Spinal cord (tissue), 10 donors: ENCODE results near the gene SLC30A4. TPM values are rescaled to one million over a fixed set of nuclear protein-coding genes. Genes with fewer than 3 reads are reported as not detected.

Experiments
- DNase-seq, 6 donors: peaks; one replicate each; pipeline versions ENCODE4 v3.0.0 to v3.0.0-alpha.2; 2013 to 2015; ENCODE audit warnings: low spot score in 6 of 6, low read depth in 4 of 6
- H3K27ac ChIP-seq: one replicate; pipeline ENCODE4 v1.5.1; 2013; ENCODE audit warnings: low read depth, low read length, control low read depth
- H3K27me3 ChIP-seq: one replicate; pipeline ENCODE4 v1.6.1; 2013; ENCODE audit warnings: low read length; ENCODE audit not compliant: control insufficient read depth, insufficient read depth
- H3K36me3 ChIP-seq: one replicate; pipeline ENCODE4 v1.6.1; 2013; ENCODE audit warnings: low read length; ENCODE audit not compliant: control insufficient read depth, insufficient read depth
- H3K4me1 ChIP-seq: one replicate; pipeline ENCODE4 v1.6.1; 2013; ENCODE audit warnings: low read length; ENCODE audit not compliant: control insufficient read depth, insufficient read depth
- H3K4me3 ChIP-seq: one replicate; pipeline ENCODE4 v1.5.1; 2013; ENCODE audit warnings: low read depth, low read length, control low read depth
- H3K9me3 ChIP-seq: one replicate; pipeline ENCODE4 v1.6.1; 2013; ENCODE audit warnings: low read length; ENCODE audit not compliant: control insufficient read depth, insufficient read depth
- WGBS: methylation state at CpG from one replicate; pipeline ENCODE4 v1.1.5; 2013; ENCODE audit warnings: missing lambda C conversion rate; ENCODE audit not compliant: insufficient coverage; 5-methylcytosine and 5-hydroxymethylcytosine counted together
- polyA plus RNA-seq, 2 donors: library from polyadenylated mRNA; unstranded; fragments of 120-200 nt; gene quantifications; one replicate each; pipeline ENCODE4 v1.2.1, GENCODE V29; 2013; ENCODE audit not compliant: insufficient read length in 2 of 2
- total RNA-seq, 2 donors: library from RNA; depleted of rRNA in 1 of 2; stranded (reverse); fragments of 120-200 nt in 1 of 2; fragments of >200 nt in 1 of 2; gene quantifications; one replicate each; pipeline versions ENCODE4 v1.2.3 to v1.2.4, GENCODE V29; 2013 to 2014
- donor health status: healthy.

The SLC30A4 gene
- total and polyA plus RNA-seq, 4 donors = 6.4 to 20.9 (median 9.1) TPM

DNA sequence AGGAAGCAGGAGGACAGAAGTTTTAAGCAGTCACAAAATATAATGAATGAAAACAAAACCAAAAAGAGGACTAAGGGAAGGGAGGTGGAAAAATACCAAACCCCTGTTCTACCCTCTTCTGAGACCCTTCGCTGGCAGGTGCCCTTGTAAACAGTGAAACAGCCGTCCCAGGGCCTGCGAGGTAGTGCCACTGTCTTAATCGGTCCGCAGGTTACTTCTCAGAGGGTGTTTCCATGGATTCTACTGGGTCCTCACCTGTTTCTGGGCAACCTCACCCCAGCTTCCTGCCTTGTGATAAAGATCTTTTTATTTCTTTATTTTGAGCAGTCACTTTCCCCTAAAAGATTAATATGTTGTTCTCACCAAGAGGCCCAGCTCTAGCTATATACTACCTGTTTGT lies 65.3 kb downstream of the SLC30A4 start:
- 25% methylated on average over 5 of the region's 5 CpGs for WGBS
- Histone ChIP-seq H3K4me3 (peak overlapping the region; percentile 36), H3K36me3 (no peaks in the 10 kb centered on the region), H3K27me3 (no peaks in the 10 kb centered on the region), H3K27ac (no peak overlapping the region), H3K4me1 (peaks cover 3% of the 10 kb centered on the region), H3K9me3 (no peaks in the 10 kb centered on the region)
- DNase-seq = no peak

DNA sequence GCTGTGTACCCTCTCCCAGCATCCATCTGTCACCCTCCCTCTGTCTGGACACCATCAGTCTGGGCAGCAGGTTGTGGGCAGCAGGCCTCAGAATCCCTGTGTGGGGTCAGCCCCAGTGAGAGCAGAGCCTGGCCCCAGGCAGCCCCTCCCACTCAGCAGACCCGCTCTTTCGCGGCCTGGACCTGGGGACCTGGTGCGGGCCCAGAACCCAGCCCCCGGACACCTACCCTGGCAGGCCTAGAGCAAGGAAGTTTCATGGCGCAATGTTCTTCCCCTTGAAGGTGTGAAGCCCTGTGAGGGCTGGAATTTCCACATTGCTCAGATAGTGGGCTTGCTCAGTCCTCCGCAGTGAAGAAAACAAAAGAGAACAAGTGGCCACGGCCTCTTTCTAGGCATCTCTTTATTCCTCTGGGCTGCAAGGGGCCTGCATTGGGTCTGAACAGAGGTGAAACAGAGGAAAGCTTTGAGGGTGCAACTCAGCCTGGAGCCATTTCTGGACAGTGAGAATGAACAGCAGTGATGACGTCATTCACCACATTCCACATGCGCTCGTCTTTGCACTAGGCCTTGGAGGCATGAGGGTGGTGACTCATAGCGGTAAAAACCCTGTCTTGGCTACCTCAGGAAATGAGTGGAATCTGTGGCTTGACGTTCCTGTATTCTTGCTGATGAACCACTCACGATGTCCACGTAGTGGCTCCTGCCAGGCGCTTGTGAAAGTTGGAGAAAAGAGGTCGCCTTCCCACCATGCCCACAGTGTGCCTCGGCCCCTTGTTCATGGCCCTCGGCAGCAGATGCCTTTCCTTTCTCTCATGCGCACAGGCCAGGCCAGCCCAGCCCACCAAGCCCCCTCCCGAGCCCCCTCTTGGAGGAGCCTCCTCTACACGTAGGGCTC lies 66.1 kb downstream of the SLC30A4 start:
- H3K9me3 ChIP-seq = no peaks in the 10 kb centered on the region
- H3K27me3 ChIP-seq = no peaks in the 10 kb centered on the region
- 73% methylated on average over 17 of the region's 22 CpGs for WGBS
- DNase-seq = peak in 1 of 6 donors; percentile 20
- H3K27ac ChIP-seq = no peak overlapping the region
- peaks cover 3% of the 10 kb centered on the region for H3K4me1 ChIP-seq
- H3K36me3 ChIP-seq = no peaks in the 10 kb centered on the region
- H3K4me3 ChIP-seq = no peak overlapping the region

DNA sequence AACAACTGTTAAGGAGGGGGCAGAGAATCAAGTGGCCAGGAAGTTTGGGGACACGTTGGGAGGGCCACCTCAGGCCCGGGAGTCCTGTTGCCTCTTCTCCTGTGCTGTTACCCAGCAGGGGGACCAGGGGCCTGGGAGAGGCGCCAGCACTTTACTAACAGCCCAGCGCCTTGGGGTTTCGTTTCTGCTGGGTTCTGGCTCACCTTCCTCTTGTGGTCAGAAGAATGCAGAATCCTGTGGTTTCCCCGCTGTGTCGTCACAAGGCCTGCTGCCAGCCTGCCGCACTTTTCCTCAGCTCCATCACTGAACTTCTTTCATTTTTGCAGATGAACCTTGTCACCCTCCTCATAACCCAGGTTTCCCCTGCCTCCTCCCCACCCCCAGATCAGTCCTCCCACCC lies 67.7 kb downstream of the SLC30A4 start:
- no peaks in the 10 kb centered on the region for H3K27me3 ChIP-seq
- H3K4me1 ChIP-seq = peaks cover 3% of the 10 kb centered on the region
- DNase-seq = peak in 1 of 6 donors; percentile 27
- no peaks in the 10 kb centered on the region for H3K36me3 ChIP-seq
- no peaks in the 10 kb centered on the region for H3K9me3 ChIP-seq
- 55% methylated on average over 8 of the region's 8 CpGs for WGBS
- H3K27ac ChIP-seq = no peak overlapping the region
- no peak overlapping the region for H3K4me3 ChIP-seq

DNA sequence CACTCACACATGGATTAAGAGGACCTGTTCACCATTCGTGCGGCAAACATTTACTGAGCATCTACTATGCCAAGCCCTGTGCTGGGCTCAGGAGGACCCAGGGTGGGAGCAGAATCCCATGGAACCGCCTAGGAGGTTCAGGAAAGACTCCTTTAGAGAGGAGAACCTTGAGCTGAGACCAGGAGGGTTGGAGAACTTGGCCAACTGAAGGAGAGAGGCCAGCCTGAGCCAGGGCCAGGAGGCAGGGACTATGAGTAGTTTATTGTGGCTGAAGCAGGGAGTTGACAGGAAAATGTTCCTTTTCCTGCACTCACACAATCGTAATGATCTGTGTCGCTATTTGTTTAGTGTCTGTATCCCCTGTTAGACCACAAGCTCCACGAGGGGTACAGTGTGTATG lies 71.3 kb downstream of the SLC30A4 start:
- Histone ChIP-seq H3K36me3 (no peaks in the 10 kb centered on the region), H3K27me3 (no peaks in the 10 kb centered on the region), H3K9me3 (no peaks in the 10 kb centered on the region), H3K27ac (no peak overlapping the region), H3K4me3 (no peak overlapping the region), H3K4me1 (no peaks in the 10 kb centered on the region)
- DNase-seq = no peak
- WGBS = 97% methylated on average over 6 of the region's 6 CpGs

DNA sequence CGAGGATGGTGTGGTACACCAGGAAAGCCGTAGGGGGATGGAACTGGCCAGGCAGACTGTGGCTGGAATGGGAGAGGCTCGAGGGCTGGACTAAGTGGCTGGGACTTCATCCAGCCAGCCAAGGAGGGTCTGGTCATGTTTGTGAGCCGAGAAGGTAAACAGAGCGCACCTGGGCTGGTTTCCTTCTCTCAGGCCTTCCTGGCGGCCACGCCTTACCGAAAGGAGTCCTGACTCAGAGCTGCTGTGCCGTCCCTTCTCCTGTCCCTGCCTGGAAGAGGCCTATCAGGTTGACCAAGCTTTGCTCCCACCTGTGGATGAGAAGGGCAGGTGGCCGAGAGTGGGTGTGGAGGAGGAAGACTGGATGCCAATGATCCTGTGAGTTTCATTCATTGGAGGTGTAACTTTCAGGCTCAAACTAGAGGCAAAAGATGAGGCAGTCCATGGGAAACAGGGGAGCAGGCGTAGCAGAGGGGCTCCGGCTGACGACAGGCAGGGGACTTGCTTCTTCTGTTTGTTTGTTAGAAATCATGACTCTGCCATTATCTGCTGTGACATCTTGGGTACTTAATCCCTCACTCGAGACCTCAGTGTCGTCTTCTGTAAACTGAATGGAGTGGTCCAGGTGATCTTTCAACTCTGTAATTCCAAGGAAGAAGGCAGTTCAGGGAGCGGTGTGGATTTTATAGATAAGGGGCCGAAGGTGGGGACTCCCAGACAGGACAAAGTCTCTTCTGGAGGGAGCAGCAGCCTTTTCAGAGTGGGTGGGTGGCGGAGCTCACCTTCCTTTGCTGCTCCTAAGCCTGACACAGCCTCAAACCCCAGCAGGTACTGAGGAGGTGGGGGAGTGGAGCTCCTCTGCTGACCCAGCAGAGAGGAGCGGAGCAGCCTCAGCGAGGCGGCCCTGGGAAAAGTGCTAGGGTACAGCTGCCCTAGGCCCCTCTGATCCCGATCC lies 72.4 kb downstream of the SLC30A4 start:
- H3K27me3 ChIP-seq = no peaks in the 10 kb centered on the region
- 90% methylated on average over 20 of the region's 22 CpGs for WGBS
- no peaks in the 10 kb centered on the region for H3K9me3 ChIP-seq
- no peak overlapping the region for H3K27ac ChIP-seq
- H3K4me1 ChIP-seq = no peaks in the 10 kb centered on the region
- no peak overlapping the region for H3K4me3 ChIP-seq
- no peak for DNase-seq
- no peaks in the 10 kb centered on the region for H3K36me3 ChIP-seq

DNA sequence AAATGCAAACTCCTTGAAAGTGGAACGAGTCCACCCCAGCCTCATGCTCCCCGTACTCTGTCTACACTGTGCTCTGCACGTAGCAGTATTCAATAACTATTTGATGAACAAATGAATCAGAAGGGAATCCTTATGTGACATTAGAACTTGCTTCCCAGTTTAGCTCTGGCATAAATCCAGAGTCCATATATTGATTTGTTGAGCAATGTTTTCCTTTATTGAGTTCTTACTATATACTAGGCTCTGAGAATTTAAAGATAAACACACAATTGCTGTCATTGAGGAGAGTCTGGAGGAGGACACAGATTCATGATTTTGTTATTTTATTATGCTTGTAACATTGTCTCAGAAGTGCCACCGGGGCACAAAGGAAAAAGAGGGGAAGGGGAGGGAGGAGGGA lies 73.2 kb downstream of the SLC30A4 start:
- no peak overlapping the region for H3K4me3 ChIP-seq
- no peak overlapping the region for H3K27ac ChIP-seq
- H3K4me1 ChIP-seq = no peaks in the 10 kb centered on the region
- 59% methylated on average over 1 of the region's 4 CpGs for WGBS
- DNase-seq = peak in 1 of 6 donors; percentile 28
- no peaks in the 10 kb centered on the region for H3K9me3 ChIP-seq
- no peaks in the 10 kb centered on the region for H3K36me3 ChIP-seq
- no peaks in the 10 kb centered on the region for H3K27me3 ChIP-seq

DNA sequence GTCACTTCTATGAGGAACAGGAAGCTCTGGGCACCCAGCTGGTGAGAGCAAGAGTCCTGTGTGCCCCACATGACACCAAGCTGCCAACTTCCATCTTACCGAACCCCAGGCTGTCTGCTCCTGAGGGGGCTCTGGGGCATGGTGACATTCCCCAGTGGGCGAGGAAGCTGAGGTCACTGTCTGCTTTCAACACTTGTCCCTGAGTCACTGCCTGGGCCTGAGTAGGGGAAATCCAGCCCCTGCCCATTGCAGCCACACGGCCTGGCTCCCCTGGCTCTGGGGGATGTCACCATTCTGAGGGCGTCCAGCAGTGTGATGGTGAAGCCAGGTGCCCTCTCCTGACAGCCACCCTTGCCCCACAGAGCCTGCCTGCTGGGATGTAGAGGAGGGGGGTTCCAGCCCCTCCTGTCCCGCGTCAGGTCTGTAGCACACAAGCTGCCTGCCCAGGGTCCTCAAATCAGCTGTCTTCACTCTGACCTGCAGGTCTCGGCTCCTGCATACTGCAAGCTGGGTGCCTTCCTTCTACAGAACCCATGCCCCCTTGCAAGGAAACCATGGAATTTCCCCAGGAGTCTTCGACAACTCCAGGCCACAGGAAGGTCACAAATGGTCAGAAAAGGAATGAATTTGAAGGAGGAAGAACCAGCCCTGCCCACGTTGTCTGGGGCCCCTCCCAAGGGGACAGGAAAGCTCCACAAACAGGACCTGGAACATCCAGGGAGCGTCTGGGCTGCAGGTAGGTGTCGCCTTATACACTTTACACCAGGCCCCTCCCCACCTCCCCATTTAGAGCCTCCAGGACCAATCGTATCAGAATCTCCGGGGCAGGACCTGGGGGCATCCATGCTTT lies 74.3 kb downstream of the SLC30A4 start:
- H3K4me3 ChIP-seq = no peak overlapping the region
- DNase-seq = no peak
- no peak overlapping the region for H3K27ac ChIP-seq
- no peaks in the 10 kb centered on the region for H3K36me3 ChIP-seq
- no peaks in the 10 kb centered on the region for H3K4me1 ChIP-seq
- WGBS = 80% methylated on average over 8 of the region's 13 CpGs
- H3K9me3 ChIP-seq = no peaks in the 10 kb centered on the region
- no peaks in the 10 kb centered on the region for H3K27me3 ChIP-seq

DNA sequence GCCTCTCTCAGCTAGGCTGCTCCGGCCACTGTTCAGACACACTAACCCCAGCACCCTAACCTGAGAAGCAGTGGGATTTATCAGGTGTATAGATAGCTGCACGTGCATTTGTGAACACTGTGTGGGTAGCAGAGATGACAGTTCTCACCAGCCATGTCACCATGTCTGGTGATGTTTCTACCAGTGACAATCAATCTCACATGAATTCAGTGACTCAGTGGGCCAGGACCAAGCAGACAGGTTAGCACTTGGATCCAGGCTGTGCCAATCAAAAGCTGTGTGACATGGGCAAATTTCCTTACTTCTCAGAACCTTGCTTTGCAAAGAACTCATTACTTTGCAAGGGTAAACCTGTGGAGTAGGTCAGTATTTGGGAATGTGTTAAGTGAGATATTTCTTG lies 78.9 kb downstream of the SLC30A4 start:
- H3K27ac ChIP-seq = no peak overlapping the region
- no CpG with 5 or more reads among the region's 2 CpGs for WGBS
- no peak overlapping the region for H3K4me3 ChIP-seq
- H3K9me3 ChIP-seq = no peaks in the 10 kb centered on the region
- no peaks in the 10 kb centered on the region for H3K27me3 ChIP-seq
- no peaks in the 10 kb centered on the region for H3K36me3 ChIP-seq
- no peaks in the 10 kb centered on the region for H3K4me1 ChIP-seq
- no peak for DNase-seq

DNA sequence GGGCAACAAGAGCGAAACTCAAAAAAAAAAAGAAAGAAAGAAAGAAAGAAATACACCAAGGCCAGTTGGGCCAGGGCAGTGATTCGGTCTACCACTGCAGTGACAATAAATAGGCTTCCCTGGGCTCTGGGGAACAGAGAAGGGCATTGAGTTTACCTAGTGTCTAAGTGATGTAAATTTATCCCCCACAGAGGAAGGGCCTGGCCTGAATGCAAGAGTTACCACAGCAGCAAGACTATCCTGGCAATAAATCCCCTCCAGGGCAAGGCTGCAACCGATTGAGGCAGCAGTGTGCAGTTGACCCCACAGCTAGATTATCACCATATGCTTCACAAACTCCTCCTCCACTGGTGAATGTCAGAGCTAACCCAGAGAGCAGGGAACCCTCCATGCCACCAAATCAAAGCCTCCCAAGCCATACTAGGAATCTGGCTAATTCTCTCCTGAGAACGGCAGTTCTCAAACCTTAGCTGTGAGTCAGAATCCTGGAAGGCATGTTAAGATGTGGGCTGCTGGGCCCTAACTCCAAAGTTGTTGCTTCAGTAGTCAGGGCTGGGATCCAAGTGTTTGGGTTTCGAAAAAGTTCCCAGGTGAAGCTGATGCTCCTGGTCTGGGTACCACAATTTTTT lies 79.9 kb downstream of the SLC30A4 start:
- H3K9me3 ChIP-seq = no peaks in the 10 kb centered on the region
- 47% methylated on average over 3 of the region's 5 CpGs for WGBS
- H3K4me3 ChIP-seq = no peak overlapping the region
- no peaks in the 10 kb centered on the region for H3K27me3 ChIP-seq
- no peaks in the 10 kb centered on the region for H3K4me1 ChIP-seq
- H3K27ac ChIP-seq = no peak overlapping the region
- no peaks in the 10 kb centered on the region for H3K36me3 ChIP-seq
- DNase-seq = no peak
